ENCODE measurements around the gene LDLRAD2.

DNA sequence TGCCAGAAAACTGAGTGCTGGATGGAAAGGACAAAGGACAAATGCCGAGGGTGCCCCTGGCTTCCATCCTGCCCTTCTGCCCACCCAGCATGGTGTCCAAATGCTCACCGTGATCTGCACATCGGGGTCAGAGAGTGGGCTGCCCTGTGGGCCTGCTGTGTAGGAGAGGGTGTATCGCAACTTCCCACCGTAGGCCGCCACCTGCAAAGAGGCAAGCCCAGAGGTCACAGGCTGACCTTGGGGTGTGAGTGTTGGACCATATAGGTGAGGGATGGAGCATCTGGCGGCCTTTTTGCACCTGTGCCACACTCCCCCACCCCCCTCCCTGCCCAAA, 53.5 kb downstream of the LDLRAD2 start:
- TF ChIP-seq, protein P1, sequence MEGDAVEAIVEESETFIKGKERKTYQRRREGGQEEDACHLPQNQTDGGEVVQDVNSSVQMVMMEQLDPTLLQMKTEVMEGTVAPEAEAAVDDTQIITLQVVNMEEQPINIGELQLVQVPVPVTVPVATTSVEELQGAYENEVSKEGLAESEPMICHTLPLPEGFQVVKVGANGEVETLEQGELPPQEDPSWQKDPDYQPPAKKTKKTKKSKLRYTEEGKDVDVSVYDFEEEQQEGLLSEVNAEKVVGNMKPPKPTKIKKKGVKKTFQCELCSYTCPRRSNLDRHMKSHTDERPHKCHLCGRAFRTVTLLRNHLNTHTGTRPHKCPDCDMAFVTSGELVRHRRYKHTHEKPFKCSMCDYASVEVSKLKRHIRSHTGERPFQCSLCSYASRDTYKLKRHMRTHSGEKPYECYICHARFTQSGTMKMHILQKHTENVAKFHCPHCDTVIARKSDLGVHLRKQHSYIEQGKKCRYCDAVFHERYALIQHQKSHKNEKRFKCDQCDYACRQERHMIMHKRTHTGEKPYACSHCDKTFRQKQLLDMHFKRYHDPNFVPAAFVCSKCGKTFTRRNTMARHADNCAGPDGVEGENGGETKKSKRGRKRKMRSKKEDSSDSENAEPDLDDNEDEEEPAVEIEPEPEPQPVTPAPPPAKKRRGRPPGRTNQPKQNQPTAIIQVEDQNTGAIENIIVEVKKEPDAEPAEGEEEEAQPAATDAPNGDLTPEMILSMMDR (IDR thresholded peaks at IDR 0.05; ENCODE audit: insufficient read depth, low read length), result no peak
- TF ChIP-seq POLR2AphosphoS5 (IDR thresholded peaks at IDR 0.05; ENCODE audit: low read depth), result no peak
- TF ChIP-seq GABPA (IDR thresholded peaks at IDR 0.05; ENCODE audit: low read depth), result no peak
- TF ChIP-seq, protein P2, sequence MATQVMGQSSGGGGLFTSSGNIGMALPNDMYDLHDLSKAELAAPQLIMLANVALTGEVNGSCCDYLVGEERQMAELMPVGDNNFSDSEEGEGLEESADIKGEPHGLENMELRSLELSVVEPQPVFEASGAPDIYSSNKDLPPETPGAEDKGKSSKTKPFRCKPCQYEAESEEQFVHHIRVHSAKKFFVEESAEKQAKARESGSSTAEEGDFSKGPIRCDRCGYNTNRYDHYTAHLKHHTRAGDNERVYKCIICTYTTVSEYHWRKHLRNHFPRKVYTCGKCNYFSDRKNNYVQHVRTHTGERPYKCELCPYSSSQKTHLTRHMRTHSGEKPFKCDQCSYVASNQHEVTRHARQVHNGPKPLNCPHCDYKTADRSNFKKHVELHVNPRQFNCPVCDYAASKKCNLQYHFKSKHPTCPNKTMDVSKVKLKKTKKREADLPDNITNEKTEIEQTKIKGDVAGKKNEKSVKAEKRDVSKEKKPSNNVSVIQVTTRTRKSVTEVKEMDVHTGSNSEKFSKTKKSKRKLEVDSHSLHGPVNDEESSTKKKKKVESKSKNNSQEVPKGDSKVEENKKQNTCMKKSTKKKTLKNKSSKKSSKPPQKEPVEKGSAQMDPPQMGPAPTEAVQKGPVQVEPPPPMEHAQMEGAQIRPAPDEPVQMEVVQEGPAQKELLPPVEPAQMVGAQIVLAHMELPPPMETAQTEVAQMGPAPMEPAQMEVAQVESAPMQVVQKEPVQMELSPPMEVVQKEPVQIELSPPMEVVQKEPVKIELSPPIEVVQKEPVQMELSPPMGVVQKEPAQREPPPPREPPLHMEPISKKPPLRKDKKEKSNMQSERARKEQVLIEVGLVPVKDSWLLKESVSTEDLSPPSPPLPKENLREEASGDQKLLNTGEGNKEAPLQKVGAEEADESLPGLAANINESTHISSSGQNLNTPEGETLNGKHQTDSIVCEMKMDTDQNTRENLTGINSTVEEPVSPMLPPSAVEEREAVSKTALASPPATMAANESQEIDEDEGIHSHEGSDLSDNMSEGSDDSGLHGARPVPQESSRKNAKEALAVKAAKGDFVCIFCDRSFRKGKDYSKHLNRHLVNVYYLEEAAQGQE (IDR thresholded peaks at IDR 0.05; ENCODE audit: insufficient replicate concordance, low read depth), result no peak
- TF ChIP-seq SPI1 (IDR thresholded peaks at IDR 0.05; ENCODE audit: borderline replicate concordance, low read depth), result no peak
